ENCODE measurements around the gene SIVA1. TPM values are rescaled to one million over a fixed set of nuclear protein-coding genes. Genes with fewer than 3 reads are reported as not detected.

Gene SIVA1
- total RNA-seq, 2 donors from 2014 or later = 218 to 320 TPM

DNA sequence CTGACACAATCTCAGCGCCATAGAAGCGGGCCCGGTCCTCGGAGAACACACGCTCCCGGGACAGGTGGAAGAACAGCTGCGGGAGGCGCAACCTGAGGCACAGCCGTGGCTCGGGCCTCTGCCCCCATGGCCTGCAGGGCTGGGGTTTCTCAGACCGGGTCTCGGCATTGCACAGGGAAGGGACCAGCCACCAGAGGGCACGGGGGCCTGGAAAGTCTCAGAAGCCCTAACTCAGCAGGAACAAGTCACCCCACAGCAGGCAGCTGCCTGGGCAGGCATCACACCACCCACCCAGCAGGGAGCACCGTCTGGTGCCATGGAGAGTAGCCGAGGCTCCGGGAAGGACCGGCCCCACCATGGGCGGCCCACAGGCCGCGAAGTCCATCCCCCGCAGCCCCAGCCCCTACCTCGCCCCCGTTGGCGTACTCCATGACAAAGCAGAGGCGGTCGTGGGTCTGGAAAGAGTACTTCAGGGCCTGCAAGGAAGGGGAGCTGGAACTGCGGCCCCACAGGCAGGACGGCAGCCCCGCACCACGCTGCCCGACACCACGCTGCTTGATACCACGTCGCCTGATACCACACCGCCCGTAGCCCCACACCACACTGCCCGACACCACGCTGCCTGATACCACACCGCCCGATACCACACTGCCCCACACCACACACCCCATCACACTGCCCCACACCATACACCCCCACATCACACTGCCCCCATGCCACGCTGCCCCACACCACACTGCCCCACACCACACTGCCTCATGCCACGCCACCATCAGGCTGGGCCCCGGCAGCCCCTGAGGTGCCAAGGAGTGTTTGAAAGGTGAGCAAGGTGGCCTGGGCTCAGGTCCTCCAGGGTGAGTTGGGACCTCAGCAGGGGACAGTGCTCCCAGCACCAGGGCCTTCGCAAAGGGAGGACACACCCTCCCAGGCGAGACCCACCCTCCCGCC lies 20.8 kb downstream of the SIVA1 start:
- no peaks in the 10 kb centered on the region for H3K9me3 ChIP-seq
- H3K27ac ChIP-seq = no peak overlapping the region
- DNase-seq (ENCODE audit: low spot score) = no peak
- peaks cover 43% of the 10 kb centered on the region for H3K36me3 ChIP-seq
- ATAC-seq (ENCODE audit: insufficient number of reproducible peaks, low FRiP score, low read depth) = no peak
- H3K4me3 ChIP-seq = no peak overlapping the region
- no peak for TF ChIP-seq CTCF (IDR thresholded peaks at IDR 0.05)
- no peaks in the 10 kb centered on the region for H3K4me1 ChIP-seq (ENCODE audit: control insufficient read depth in 1 of 2, low read depth in 2 of 2)
- no peaks in the 10 kb centered on the region for H3K27me3 ChIP-seq (replicated peaks; ENCODE audit: insufficient read depth)

GRCh38 chr14:104774453-104775072 lies 21.6 kb downstream of the SIVA1 start:
- no peak overlapping the region for H3K4me3 ChIP-seq
- H3K36me3 ChIP-seq = peaks cover 43% of the 10 kb centered on the region
- no peak for ATAC-seq (ENCODE audit: insufficient number of reproducible peaks, low FRiP score, low read depth)
- no peak overlapping the region for H3K27ac ChIP-seq
- H3K27me3 ChIP-seq (replicated peaks; ENCODE audit: insufficient read depth) = no peaks in the 10 kb centered on the region
- no peaks in the 10 kb centered on the region for H3K4me1 ChIP-seq (ENCODE audit: control insufficient read depth in 1 of 2, low read depth in 2 of 2)
- no peaks in the 10 kb centered on the region for H3K9me3 ChIP-seq
- TF ChIP-seq CTCF (IDR thresholded peaks at IDR 0.05) = no peak
- no peak for DNase-seq (ENCODE audit: low spot score)

GRCh38 chr14:104775073-104775489 lies 22.1 kb downstream of the SIVA1 start:
- TF ChIP-seq CTCF (IDR thresholded peaks at IDR 0.05) = no peak
- H3K27ac ChIP-seq = no peak overlapping the region

GRCh38 chr14:104776481-104776880 lies 23.5 kb downstream of the SIVA1 start:
- DNase-seq (ENCODE audit: low spot score) (no peak), ATAC-seq (ENCODE audit: insufficient number of reproducible peaks, low FRiP score, low read depth) (no peak)
- Histone ChIP-seq H3K4me3 (no peak overlapping the region), H3K27me3 (replicated peaks; ENCODE audit: insufficient read depth) (no peaks in the 10 kb centered on the region), H3K27ac (no peak overlapping the region), H3K4me1 (ENCODE audit: control insufficient read depth in 1 of 2, low read depth in 2 of 2) (no peaks in the 10 kb centered on the region), H3K36me3 (peaks cover 44% of the 10 kb centered on the region), H3K9me3 (no peaks in the 10 kb centered on the region)
- no peak for TF ChIP-seq CTCF (IDR thresholded peaks at IDR 0.05)

More at GRCh38 chr14:104775073-104775489, 22.1 kb downstream of the SIVA1 start:
- H3K9me3 ChIP-seq = no peaks in the 10 kb centered on the region
- no peak overlapping the region for H3K4me3 ChIP-seq
- DNase-seq (ENCODE audit: low spot score) = no peak
- no peak for ATAC-seq (ENCODE audit: insufficient number of reproducible peaks, low FRiP score, low read depth)
- no peaks in the 10 kb centered on the region for H3K27me3 ChIP-seq (replicated peaks; ENCODE audit: insufficient read depth)
- peaks cover 49% of the 10 kb centered on the region for H3K36me3 ChIP-seq
- H3K4me1 ChIP-seq (ENCODE audit: control insufficient read depth in 1 of 2, low read depth in 2 of 2) = no peaks in the 10 kb centered on the region
